Thoracic aorta (tissue), 2 donors: ENCODE results near the gene THAP5. TPM values are rescaled to one million over a fixed set of nuclear protein-coding genes. Genes with fewer than 3 reads are reported as not detected.
"Not testable (repeated sequence)": the region's sequence is repeated elsewhere in the genome, so short reads cannot be mapped to it uniquely, and the experiment has no call there.

Source experiments
- ATAC-seq: fragments of 150-250 bp; one replicate; pipeline ENCODE4 v1.8.0; 2017; ENCODE audit warnings: low read depth; ENCODE audit not compliant: insufficient number of reproducible peaks, low FRiP score
- DNase-seq: peaks from one replicate; pipeline ENCODE4 v3.0.0-alpha.2; 2020; ENCODE audit warnings: low spot score
- H3K27ac ChIP-seq, 2 donors: fragments of 200-600 bp; sonication (generic); 1 replicate in 1 of 2; 2 replicates in 1 of 2; pipeline ENCODE4 v1.5.1; 2016; ENCODE audit warnings: mild to moderate bottlenecking in 2 of 2, moderate library complexity in 2 of 2
- H3K27me3 ChIP-seq: fragments of 200-600 bp; sonication (generic); replicated peaks from 2 replicates; pipeline ENCODE4 v1.6.0; 2016; ENCODE audit warnings: mild to moderate bottlenecking; ENCODE audit not compliant: insufficient read depth
- H3K36me3 ChIP-seq: fragments of 200-600 bp; sonication (generic); one replicate; pipeline ENCODE4 v1.5.1; 2016
- H3K4me1 ChIP-seq, 2 donors: fragments of 200-600 bp; sonication (generic); 1 replicate in 1 of 2; 2 replicates in 1 of 2; pipeline versions ENCODE4 v1.5.1 to v1.6.0; 2016; ENCODE audit warnings: low read depth in 2 of 2, mild to moderate bottlenecking in 1 of 2; ENCODE audit not compliant: control insufficient read depth in 1 of 2
- H3K4me3 ChIP-seq: fragments of 200-600 bp; sonication (generic); 2 replicates; pipeline ENCODE4 v1.5.1; 2016; ENCODE audit warnings: mild to moderate bottlenecking
- H3K9me3 ChIP-seq: fragments of 200-600 bp; sonication (generic); 2 replicates; pipeline ENCODE4 v1.5.1; 2016
- total RNA-seq, 2 donors: library from RNA; depleted of rRNA; stranded (reverse); fragments of >200 nt; gene quantifications; one replicate each; pipeline versions ENCODE4 v1.1.0 to v1.2.3, GENCODE V29; 2016
- TF ChIP-seq, protein P1 (sequence below): fragments of 200-600 bp; sonication (generic); IDR thresholded peaks from one replicate; pipeline ENCODE4 v1.5.1; 2019; ENCODE audit warnings: antibody characterized with exemption

Gene THAP5
- total RNA-seq, 2 donors from 2014 or later: 17.7 to 40.8 TPM

GRCh38 chr7:108565987-108566386 is 3.5 kb downstream of the THAP5 start:
- H3K36me3 ChIP-seq: peaks cover 9% of the 10 kb centered on the region
- no peak for ATAC-seq
- no peaks in the 10 kb centered on the region for H3K27me3 ChIP-seq
- H3K4me1 ChIP-seq: peaks cover 11 to 17% of the 10 kb centered on the region in 2 donors
- DNase-seq: no peak
- H3K4me3 ChIP-seq: no peak overlapping the region
- no peaks in the 10 kb centered on the region for H3K9me3 ChIP-seq
- no peak overlapping the region for H3K27ac ChIP-seq
- TF ChIP-seq, protein P1, sequence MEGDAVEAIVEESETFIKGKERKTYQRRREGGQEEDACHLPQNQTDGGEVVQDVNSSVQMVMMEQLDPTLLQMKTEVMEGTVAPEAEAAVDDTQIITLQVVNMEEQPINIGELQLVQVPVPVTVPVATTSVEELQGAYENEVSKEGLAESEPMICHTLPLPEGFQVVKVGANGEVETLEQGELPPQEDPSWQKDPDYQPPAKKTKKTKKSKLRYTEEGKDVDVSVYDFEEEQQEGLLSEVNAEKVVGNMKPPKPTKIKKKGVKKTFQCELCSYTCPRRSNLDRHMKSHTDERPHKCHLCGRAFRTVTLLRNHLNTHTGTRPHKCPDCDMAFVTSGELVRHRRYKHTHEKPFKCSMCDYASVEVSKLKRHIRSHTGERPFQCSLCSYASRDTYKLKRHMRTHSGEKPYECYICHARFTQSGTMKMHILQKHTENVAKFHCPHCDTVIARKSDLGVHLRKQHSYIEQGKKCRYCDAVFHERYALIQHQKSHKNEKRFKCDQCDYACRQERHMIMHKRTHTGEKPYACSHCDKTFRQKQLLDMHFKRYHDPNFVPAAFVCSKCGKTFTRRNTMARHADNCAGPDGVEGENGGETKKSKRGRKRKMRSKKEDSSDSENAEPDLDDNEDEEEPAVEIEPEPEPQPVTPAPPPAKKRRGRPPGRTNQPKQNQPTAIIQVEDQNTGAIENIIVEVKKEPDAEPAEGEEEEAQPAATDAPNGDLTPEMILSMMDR: no peak

GRCh38 chr7:108561047-108561619 is 8.4 kb downstream of the THAP5 start:
- Histone ChIP-seq H3K27ac (no peak overlapping the region), H3K27me3 (no peaks in the 10 kb centered on the region), H3K36me3 (peaks cover 8% of the 10 kb centered on the region), H3K4me3 (no peak overlapping the region), H3K4me1 (no peaks in the 10 kb centered on the region), H3K9me3 (peaks cover 17% of the 10 kb centered on the region)
- TF ChIP-seq, protein P1: no peak
- ATAC-seq (no peak), DNase-seq (no peak)

DNA sequence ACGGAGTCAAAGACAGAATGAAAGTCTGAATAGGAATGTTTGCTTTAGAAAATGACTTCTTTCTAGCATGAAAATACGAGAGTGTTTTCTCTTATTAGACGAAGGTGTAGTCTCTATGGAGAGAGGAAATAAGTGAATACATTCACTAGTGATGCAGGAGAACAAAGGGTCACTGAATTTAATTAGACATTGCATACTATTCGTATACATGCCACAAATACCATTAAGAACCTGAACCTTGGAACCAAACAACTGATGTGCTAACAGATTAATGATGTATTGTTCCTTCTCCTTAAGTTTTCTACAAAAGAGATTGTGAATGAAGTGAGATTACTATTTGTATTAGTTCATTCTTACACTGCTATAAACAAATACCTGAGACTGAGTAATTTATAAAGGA is 10.3 kb downstream of the THAP5 start:
- no peak for ATAC-seq
- DNase-seq: no peak
- Histone ChIP-seq H3K27ac (no peak overlapping the region), H3K9me3 (peaks cover 17% of the 10 kb centered on the region), H3K36me3 (no peaks in the 10 kb centered on the region), H3K4me3 (no peak overlapping the region), H3K27me3 (no peaks in the 10 kb centered on the region), H3K4me1 (no peaks in the 10 kb centered on the region)
- TF ChIP-seq, protein P1: no peak

DNA sequence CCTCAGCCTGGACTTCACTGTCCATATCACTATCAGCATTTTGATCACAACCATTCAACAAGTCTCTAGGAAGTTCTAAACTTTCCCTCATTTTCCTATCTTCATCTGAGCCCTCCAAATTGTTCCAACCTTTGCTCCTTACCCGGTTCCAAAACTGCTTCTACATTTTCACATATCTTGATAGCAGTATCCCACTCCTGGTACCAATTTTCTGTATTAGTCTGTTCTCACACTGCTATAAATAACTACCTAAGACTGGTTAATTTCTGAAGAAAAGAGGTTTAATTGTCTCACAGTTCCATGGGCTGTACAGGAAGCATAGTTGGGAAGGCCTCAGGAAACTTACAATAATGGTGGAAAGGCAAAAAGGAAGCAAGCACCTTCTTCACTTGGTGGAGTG is 11.9 kb downstream of the THAP5 start:
- peaks cover 17% of the 10 kb centered on the region for H3K9me3 ChIP-seq
- DNase-seq (no peak), ATAC-seq (no peak)
- H3K4me1 ChIP-seq: no peaks in the 10 kb centered on the region
- H3K36me3 ChIP-seq: no peaks in the 10 kb centered on the region
- H3K4me3 ChIP-seq: no peak overlapping the region
- no peak overlapping the region for H3K27ac ChIP-seq
- TF ChIP-seq, protein P1: no peak
- H3K27me3 ChIP-seq: no peaks in the 10 kb centered on the region

- Histone ChIP-seq H3K27me3 (no peaks in the 10 kb centered on the region), H3K9me3 (peaks cover 17% of the 10 kb centered on the region), H3K4me1 (no peaks in the 10 kb centered on the region), H3K4me3 (no peak overlapping the region), H3K36me3 (no peaks in the 10 kb centered on the region), H3K27ac (no peak overlapping the region)
- TF ChIP-seq, protein P1: no peak
- ATAC-seq (no peak), DNase-seq (no peak)
Observed at GRCh38 chr7:108557191-108557590, 12.3 kb downstream of the THAP5 start.

DNA sequence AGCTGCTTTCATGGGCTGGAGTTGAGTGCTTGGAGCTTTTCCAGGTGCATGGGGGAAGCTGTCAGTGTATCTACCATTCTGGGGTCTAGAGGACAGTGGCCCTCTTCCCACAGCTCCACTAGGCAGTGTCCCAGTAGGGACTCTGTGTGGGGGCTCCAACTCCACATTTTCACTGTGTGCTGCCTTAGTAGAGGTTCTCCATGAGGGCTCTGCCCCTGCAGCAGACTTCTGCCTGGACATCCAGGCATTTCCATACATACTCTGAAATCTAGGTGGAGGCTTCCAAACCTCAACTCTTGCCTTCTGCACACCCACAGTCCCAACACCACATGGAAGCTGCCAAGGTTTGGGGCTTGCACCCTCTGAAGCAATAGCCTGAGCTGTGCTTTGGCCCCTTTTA is 12.8 kb downstream of the THAP5 start:
- not testable (repeated sequence) for H3K36me3 ChIP-seq, H3K27ac ChIP-seq, DNase-seq, H3K27me3 ChIP-seq, H3K4me3 ChIP-seq, ATAC-seq, H3K4me1 ChIP-seq
- peaks cover 17% of the 10 kb centered on the region for H3K9me3 ChIP-seq

- H3K4me1 ChIP-seq, H3K27ac ChIP-seq, H3K36me3 ChIP-seq, DNase-seq, H3K4me3 ChIP-seq, H3K27me3 ChIP-seq, ATAC-seq, H3K9me3 ChIP-seq: not testable (repeated sequence)
Observed at GRCh38 chr7:108548141-108548896, 21.2 kb downstream of the THAP5 start.
